ENCODE data around the gene C20orf204. TPM values are rescaled to one million over a fixed set of nuclear protein-coding genes. Genes with fewer than 3 reads are reported as not detected.

C20orf204 gene
- polyA plus RNA-seq, 1 donor from 2014 or later = 6.0 TPM

DNA sequence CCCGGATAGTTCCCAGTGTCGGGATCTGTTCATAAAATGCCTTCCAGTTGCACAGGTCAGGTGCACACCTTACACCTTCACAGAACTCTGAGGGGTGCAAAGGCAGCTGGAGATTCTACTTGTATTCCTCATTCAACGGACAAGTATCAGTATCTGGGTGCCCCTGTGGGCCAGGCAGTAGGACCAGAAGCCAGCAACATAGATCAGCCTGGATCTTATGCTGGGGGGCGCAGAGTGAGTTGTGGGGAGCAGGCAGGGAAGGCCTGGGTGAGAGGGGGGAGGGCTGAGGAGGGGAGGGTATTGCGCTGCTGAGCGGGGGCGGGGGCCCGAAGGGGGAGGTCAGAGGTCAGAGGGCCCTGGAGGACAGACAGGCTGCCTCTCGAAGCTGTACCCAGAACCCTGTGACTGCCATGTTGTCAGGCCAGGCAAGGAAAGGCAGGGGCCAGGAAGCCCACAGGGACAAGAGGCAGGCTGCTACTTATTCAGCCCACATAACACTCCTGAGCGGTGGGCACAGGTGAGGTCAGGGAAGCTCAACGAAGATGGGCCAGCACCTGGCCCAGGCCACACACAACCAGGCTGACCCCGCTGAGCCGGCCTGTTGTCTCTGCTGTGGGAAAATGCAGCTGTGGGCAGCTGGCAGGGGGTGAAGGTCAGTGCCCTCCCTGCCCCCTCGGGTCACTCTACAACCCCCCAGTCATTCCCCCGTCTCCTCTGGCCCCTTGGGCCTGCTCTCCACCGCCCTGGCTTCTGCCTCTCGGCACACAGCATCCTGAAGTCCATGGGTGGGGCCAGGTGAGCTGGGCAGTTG is 45.0 kb downstream of the C20orf204 start:
- Histone ChIP-seq H3K9ac (ENCODE audit: low read length) (no peak overlapping the region), H3K36me3 (ENCODE audit: insufficient read depth, low read length) (no peaks in the 10 kb centered on the region), H3K9me3 (ENCODE audit: low read length) (no peaks in the 10 kb centered on the region), H3K4me2 (ENCODE audit: low read length) (no peak overlapping the region), H4K20me1 (ENCODE audit: insufficient read depth) (no peaks in the 10 kb centered on the region), H2AFZ (ENCODE audit: low read depth, low read length) (no peak overlapping the region), H3K27me3 (ENCODE audit: insufficient read depth, low read depth, low read length) (peaks cover 22% of the 10 kb centered on the region), H3F3A (ENCODE audit: insufficient read depth, low read length, poor library complexity, severe bottlenecking) (no peaks in the 10 kb centered on the region), H3K27ac (ENCODE audit: low read length) (no peak overlapping the region), H3K79me2 (replicated peaks; ENCODE audit: insufficient read depth, low read length) (no peaks in the 10 kb centered on the region), H3K9me2 (ENCODE audit: insufficient read depth, low read length) (no peaks in the 10 kb centered on the region), H3K4me3 (ENCODE audit: low read length) (no peak overlapping the region)
- TF ChIP-seq TAF1 (IDR thresholded peaks at IDR 0.05; ENCODE audit: low read depth) (no peak), RAD21 (conservative IDR thresholded peaks at IDR 0.05) (no peak), SMC3 (conservative IDR thresholded peaks at IDR 0.05; ENCODE audit: poor library complexity) (no peak), MXI1 (conservative IDR thresholded peaks at IDR 0.05; ENCODE audit: poor library complexity, severe bottlenecking) (no peak), EZH2 (IDR thresholded peaks at IDR 0.05; ENCODE audit: borderline replicate concordance, insufficient read depth, low read length, poor library complexity, severe bottlenecking) (no peak)

DNA sequence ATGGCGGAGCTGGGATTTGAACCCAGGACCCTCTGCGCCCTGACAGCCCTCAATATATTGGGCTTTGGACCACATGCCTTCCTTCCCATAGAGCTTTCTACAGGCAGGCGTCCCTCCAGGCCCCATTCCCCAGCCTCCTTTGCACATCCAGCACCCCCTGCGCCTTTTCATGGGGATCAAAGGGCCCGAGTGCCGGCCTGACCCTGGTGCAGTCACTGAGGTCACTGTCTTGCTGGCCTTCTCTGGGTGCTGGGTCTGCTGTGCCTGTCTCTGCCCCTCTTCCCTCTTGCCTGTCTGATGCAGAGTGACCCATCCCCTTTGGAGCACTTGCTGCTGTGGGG is 45.6 kb downstream of the C20orf204 start:
- peaks cover 22% of the 10 kb centered on the region for H3K27me3 ChIP-seq (ENCODE audit: insufficient read depth, low read depth, low read length)

More for the DNA sequence above, 45.6 kb downstream of the C20orf204 start:
- H3K9me3 ChIP-seq (ENCODE audit: low read length) = no peaks in the 10 kb centered on the region
- no peak overlapping the region for H2AFZ ChIP-seq (ENCODE audit: low read depth, low read length)
- TF ChIP-seq RAD21 (conservative IDR thresholded peaks at IDR 0.05) (no peak), EZH2 (IDR thresholded peaks at IDR 0.05; ENCODE audit: borderline replicate concordance, insufficient read depth, low read length, poor library complexity, severe bottlenecking) (no peak), EP300 (conservative IDR thresholded peaks at IDR 0.05; ENCODE audit: poor library complexity, severe bottlenecking) (no peak), MXI1 (conservative IDR thresholded peaks at IDR 0.05; ENCODE audit: poor library complexity, severe bottlenecking) (no peak), SMC3 (conservative IDR thresholded peaks at IDR 0.05; ENCODE audit: poor library complexity) (no peak), POLR2AphosphoS5 (IDR thresholded peaks at IDR 0.05) (no peak), TAF1 (IDR thresholded peaks at IDR 0.05; ENCODE audit: low read depth) (no peak)
- TF ChIP-seq, protein P1, sequence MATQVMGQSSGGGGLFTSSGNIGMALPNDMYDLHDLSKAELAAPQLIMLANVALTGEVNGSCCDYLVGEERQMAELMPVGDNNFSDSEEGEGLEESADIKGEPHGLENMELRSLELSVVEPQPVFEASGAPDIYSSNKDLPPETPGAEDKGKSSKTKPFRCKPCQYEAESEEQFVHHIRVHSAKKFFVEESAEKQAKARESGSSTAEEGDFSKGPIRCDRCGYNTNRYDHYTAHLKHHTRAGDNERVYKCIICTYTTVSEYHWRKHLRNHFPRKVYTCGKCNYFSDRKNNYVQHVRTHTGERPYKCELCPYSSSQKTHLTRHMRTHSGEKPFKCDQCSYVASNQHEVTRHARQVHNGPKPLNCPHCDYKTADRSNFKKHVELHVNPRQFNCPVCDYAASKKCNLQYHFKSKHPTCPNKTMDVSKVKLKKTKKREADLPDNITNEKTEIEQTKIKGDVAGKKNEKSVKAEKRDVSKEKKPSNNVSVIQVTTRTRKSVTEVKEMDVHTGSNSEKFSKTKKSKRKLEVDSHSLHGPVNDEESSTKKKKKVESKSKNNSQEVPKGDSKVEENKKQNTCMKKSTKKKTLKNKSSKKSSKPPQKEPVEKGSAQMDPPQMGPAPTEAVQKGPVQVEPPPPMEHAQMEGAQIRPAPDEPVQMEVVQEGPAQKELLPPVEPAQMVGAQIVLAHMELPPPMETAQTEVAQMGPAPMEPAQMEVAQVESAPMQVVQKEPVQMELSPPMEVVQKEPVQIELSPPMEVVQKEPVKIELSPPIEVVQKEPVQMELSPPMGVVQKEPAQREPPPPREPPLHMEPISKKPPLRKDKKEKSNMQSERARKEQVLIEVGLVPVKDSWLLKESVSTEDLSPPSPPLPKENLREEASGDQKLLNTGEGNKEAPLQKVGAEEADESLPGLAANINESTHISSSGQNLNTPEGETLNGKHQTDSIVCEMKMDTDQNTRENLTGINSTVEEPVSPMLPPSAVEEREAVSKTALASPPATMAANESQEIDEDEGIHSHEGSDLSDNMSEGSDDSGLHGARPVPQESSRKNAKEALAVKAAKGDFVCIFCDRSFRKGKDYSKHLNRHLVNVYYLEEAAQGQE (IDR thresholded peaks at IDR 0.05; ENCODE audit: borderline replicate concordance) = no peak
- TF ChIP-seq, protein P2, sequence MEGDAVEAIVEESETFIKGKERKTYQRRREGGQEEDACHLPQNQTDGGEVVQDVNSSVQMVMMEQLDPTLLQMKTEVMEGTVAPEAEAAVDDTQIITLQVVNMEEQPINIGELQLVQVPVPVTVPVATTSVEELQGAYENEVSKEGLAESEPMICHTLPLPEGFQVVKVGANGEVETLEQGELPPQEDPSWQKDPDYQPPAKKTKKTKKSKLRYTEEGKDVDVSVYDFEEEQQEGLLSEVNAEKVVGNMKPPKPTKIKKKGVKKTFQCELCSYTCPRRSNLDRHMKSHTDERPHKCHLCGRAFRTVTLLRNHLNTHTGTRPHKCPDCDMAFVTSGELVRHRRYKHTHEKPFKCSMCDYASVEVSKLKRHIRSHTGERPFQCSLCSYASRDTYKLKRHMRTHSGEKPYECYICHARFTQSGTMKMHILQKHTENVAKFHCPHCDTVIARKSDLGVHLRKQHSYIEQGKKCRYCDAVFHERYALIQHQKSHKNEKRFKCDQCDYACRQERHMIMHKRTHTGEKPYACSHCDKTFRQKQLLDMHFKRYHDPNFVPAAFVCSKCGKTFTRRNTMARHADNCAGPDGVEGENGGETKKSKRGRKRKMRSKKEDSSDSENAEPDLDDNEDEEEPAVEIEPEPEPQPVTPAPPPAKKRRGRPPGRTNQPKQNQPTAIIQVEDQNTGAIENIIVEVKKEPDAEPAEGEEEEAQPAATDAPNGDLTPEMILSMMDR (IDR thresholded peaks at IDR 0.05; ENCODE audit: poor library complexity, severe bottlenecking) = no peak
- H3K4me2 ChIP-seq (ENCODE audit: low read length) = no peak overlapping the region
- no peaks in the 10 kb centered on the region for H3K36me3 ChIP-seq (ENCODE audit: insufficient read depth, low read length)
- H3F3A ChIP-seq (ENCODE audit: insufficient read depth, low read length, poor library complexity, severe bottlenecking) = no peaks in the 10 kb centered on the region
- no peak overlapping the region for H3K4me3 ChIP-seq (ENCODE audit: low read length)
- no peaks in the 10 kb centered on the region for H3K79me2 ChIP-seq (replicated peaks; ENCODE audit: insufficient read depth, low read length)
- no peak overlapping the region for H3K27ac ChIP-seq (ENCODE audit: low read length)
- H3K9me2 ChIP-seq (ENCODE audit: insufficient read depth, low read length) = no peaks in the 10 kb centered on the region
- H4K20me1 ChIP-seq (ENCODE audit: insufficient read depth) = no peaks in the 10 kb centered on the region
- H3K9ac ChIP-seq (ENCODE audit: low read length) = no peak overlapping the region

All from neural cell (in vitro differentiated cells).